B cell (primary cell): ENCODE measurements around the gene TMEM132D. TPM values are rescaled to one million over a fixed set of nuclear protein-coding genes. Genes with fewer than 3 reads are reported as not detected.

Source experiments
- ATAC-seq: fragments of 200-7000 bp; cut with Tn5 transposase; one replicate; pipeline ENCODE4 v1.10.0; 2021; ENCODE audit warnings: low read depth, mild to moderate bottlenecking, moderate number of reproducible peaks, moderate library complexity
- CTCF ChIA-PET: fragments of 350-600 bp; sonication (Branson Sonifier 250); formaldehyde crosslinking; loops from one replicate; lab custom pipeline; 2021; ENCODE audit warnings: antibody characterized with exemption, inconsistent platforms; lab: Charles Lee
- POLR2A ChIA-PET: fragments of 350-600 bp; sonication (Branson Sonifier 250); formaldehyde crosslinking; loops from one replicate; lab custom pipeline; 2021; ENCODE audit warnings: antibody characterized with exemption; lab: Charles Lee
- DNase-seq: peaks from one replicate; pipeline ENCODE4 v3.0.0; 2013
- H2AFZ ChIP-seq: 2 replicates; pipeline ENCODE4 v1.6.1; 2012; ENCODE audit warnings: mild to moderate bottlenecking, low read depth, low read length; ENCODE audit not compliant: insufficient read depth, poor library complexity, severe bottlenecking
- H3K27ac ChIP-seq, 2 donors: 1 replicate in 1 of 2; 2 replicates in 1 of 2; pipeline ENCODE4 v1.5.1; 2012 to 2013; ENCODE audit warnings: low read length in 2 of 2, mild to moderate bottlenecking in 2 of 2, moderate library complexity in 1 of 2
- H3K27me3 ChIP-seq, 4 experiments: fragments of 200-600 bp in 1 of 4; sonication (generic) in 1 of 4; replicated peaks in 1 of 4; 1 replicate in 2 of 4; 2 replicates in 2 of 4; pipeline versions ENCODE4 v1.6.1 to v1.7.0; 2013 to 2016; ENCODE audit warnings: low read length in 3 of 4, mild to moderate bottlenecking in 2 of 4, mixed read lengths in 1 of 4, moderate library complexity in 1 of 4; ENCODE audit not compliant: insufficient read depth in 4 of 4, control insufficient read depth in 3 of 4; ENCODE audit errors: control extremely low read depth in 1 of 4
- H3K36me3 ChIP-seq, 2 experiments: replicated peaks in 1 of 2; 1 replicate in 1 of 2; 2 replicates in 1 of 2; pipeline versions ENCODE4 v1.6.1 to v1.7.1; 2013; ENCODE audit warnings: low read length in 1 of 2; ENCODE audit not compliant: insufficient read depth in 2 of 2, control insufficient read depth in 1 of 2; ENCODE audit errors: control extremely low read depth in 1 of 2, extremely low read depth in 1 of 2
- H3K4me1 ChIP-seq, 2 donors: fragments of 200-600 bp in 1 of 2; sonication (generic) in 1 of 2; 1 replicate in 1 of 2; 2 replicates in 1 of 2; pipeline versions ENCODE4 v1.5.1 to v1.6.1; 2013 to 2017; ENCODE audit warnings: low read length in 2 of 2; ENCODE audit not compliant: control insufficient read depth in 2 of 2, insufficient read depth in 2 of 2
- H3K4me2 ChIP-seq: replicated peaks from 2 replicates; pipeline ENCODE3; 2012; ENCODE audit warnings: mild to moderate bottlenecking, low read depth, low read length; ENCODE audit not compliant: poor library complexity, severe bottlenecking
- H3K4me3 ChIP-seq, 5 experiments: fragments of 200-600 bp in 1 of 5; sonication (generic) in 1 of 5; 1 replicate in 3 of 5; 2 replicates in 2 of 5; pipeline versions ENCODE4 v1.5.1 to v1.7.0; 2011 to 2016; ENCODE audit warnings: low read length in 4 of 5, mild to moderate bottlenecking in 4 of 5, low read depth in 2 of 5, control low read depth in 1 of 5, moderate library complexity in 1 of 5; ENCODE audit not compliant: insufficient read depth in 1 of 5; ENCODE audit errors: control extremely low read depth in 1 of 5, extremely low read depth in 1 of 5
- H3K79me2 ChIP-seq: fragments of 200-600 bp; sonication (generic); one replicate; pipeline ENCODE4 v1.6.0; 2016; ENCODE audit warnings: low read length; ENCODE audit not compliant: control insufficient read depth, insufficient read depth
- H3K9ac ChIP-seq: fragments of 200-600 bp; sonication (generic); 2 replicates; pipeline ENCODE4 v1.6.1; 2017; ENCODE audit warnings: mild to moderate bottlenecking, low read length, moderate library complexity
- H3K9me3 ChIP-seq, 3 donors: one replicate each; pipeline versions ENCODE4 v1.6.1 to v1.7.1; 2013; ENCODE audit warnings: low read length in 2 of 3; ENCODE audit not compliant: control insufficient read depth in 2 of 3, insufficient read depth in 1 of 3; ENCODE audit errors: control extremely low read depth in 1 of 3
- H4K20me1 ChIP-seq: 2 replicates; pipeline ENCODE4 v1.6.0; 2012; ENCODE audit warnings: mild to moderate bottlenecking, low read length; ENCODE audit not compliant: insufficient read depth, control insufficient read depth, poor library complexity, severe bottlenecking
- H3K27ac Mint-ChIP-seq: one replicate; pipeline ENCODE4 v1.8.0; 2021; ENCODE audit warnings: mixed read lengths
- H3K27me3 Mint-ChIP-seq: one replicate; pipeline ENCODE4 v1.8.0; 2021; ENCODE audit warnings: mixed read lengths
- H3K4me1 Mint-ChIP-seq: one replicate; pipeline ENCODE4 v1.8.0; 2021; ENCODE audit warnings: mixed read lengths
- H3K4me3 Mint-ChIP-seq: one replicate; pipeline ENCODE4 v1.8.0; 2021; ENCODE audit warnings: mixed read lengths
- H3K9me3 Mint-ChIP-seq: one replicate; pipeline ENCODE4 v1.8.0; 2022; ENCODE audit warnings: mixed read lengths; ENCODE audit not compliant: insufficient read depth
- CTCF ChIP-seq: fragments of 200-600 bp; IDR thresholded peaks from one replicate; pipeline ENCODE4 v1.8.0; 2022; ENCODE audit warnings: antibody characterized with exemption, mild to moderate bottlenecking
- EZH2 ChIP-seq: IDR thresholded peaks from 2 replicates; pipeline ENCODE4 v1.6.1; 2012; ENCODE audit warnings: borderline replicate concordance, low read depth, mild to moderate bottlenecking, moderate library complexity, low read length; ENCODE audit not compliant: insufficient read depth, poor library complexity, severe bottlenecking
- WGBS: methylation state at CpG from one replicate; pipeline ENCODE4 v1.1.5; 2013; ENCODE audit warnings: missing lambda C conversion rate; ENCODE audit not compliant: insufficient coverage; 5-methylcytosine and 5-hydroxymethylcytosine counted together
- intact Hi-C: fragments of 100-400 bp; cut with micrococcal nuclease; formaldehyde crosslinking; loops from one replicate; pipeline ENCODE4 v1.10.0; 2022
- polyA plus RNA-seq: library from polyadenylated mRNA; depleted of rRNA; stranded (reverse); fragments of >200 nt; gene quantifications from 2 replicates; pipeline ENCODE4 v1.2.3, GENCODE V29; 2012
- total RNA-seq, 2 donors: library from RNA; stranded (reverse); fragments of 120-200 nt in 1 of 2; gene quantifications; 1 replicate in 1 of 2; 2 replicates in 1 of 2; pipeline versions ENCODE4 v1.2.3 to v1.2.4, GENCODE V29; 2013 to 2022

TMEM132D gene
- total and polyA plus RNA-seq, 2 donors (not counting 1 experiment from before 2014, with no cell fraction given), result not detected

GRCh38 chr12:129084875-129085826 lies 818.7 kb downstream of the TMEM132D start:
- Histone ChIP-seq H3K9me3 (no peaks in the 10 kb centered on the region), H3K36me3 (no peaks in the 10 kb centered on the region), H3K27ac (no peak overlapping the region), H3K4me2 (no peak overlapping the region), H3K27me3 (no peaks in the 10 kb centered on the region), H3K4me1 (no peaks in the 10 kb centered on the region), H3K79me2 (no peaks in the 10 kb centered on the region), H3K9ac (no peak overlapping the region), H2AFZ (no peak overlapping the region), H4K20me1 (no peaks in the 10 kb centered on the region), H3K4me3 (no peak overlapping the region)
- DNase-seq (no peak), ATAC-seq (no peak)
- Mint-ChIP-seq H3K27ac (no peak overlapping the region), H3K4me3 (no peak overlapping the region), H3K9me3 (peaks cover 2% of the 10 kb centered on the region), H3K27me3 (no peaks in the 10 kb centered on the region), H3K4me1 (no peaks in the 10 kb centered on the region)
- POLR2A ChIA-PET, result no interaction called here
- 78% methylated on average over 19 of the region's 20 CpGs for WGBS
- TF ChIP-seq CTCF, result no peak
- TF ChIP-seq EZH2, result no peak
- CTCF ChIA-PET, result no interaction called here
- intact Hi-C loops, result no loop called here
